Measurements from ENCODE around the gene SLX4.
"Not testable (repeated sequence)": the region's sequence is repeated elsewhere in the genome, so short reads cannot be mapped to it uniquely, and the experiment has no call there.

The SLX4 gene

DNA sequence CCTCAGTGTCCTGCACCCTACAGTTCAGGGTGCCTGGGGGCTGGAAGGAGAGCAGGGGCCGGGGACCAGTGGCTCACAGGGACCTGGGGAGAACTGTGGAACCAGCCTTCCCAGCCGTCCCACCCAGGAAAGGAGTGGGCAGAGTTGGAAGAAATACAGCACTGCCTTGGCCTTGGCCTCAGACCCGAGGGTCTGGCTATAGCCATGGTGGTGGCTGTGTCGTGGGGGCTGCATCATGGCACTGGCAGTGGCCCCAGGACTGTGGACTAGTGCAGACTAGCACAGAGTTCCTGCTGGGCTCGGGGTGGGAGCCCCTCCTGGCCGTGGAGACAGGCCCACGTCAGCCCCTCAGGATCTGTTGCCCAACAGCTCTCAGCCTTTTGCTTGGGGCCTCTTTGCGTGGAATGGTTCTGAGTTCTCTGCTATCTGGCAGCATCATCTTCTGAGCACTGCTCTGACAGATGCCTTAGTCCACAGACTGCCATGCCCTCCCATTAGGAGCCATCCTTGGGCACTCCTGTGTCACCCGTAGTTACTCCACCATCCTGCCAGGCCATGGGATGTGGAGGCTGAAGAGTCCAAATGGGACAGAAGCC, 30.5 kb upstream of the SLX4 start:
- no peak for DNase-seq

- DNase-seq: no peak
These were observed 29.5 kb upstream of the SLX4 start for GRCh38 chr16:3640632-3641501.

DNA sequence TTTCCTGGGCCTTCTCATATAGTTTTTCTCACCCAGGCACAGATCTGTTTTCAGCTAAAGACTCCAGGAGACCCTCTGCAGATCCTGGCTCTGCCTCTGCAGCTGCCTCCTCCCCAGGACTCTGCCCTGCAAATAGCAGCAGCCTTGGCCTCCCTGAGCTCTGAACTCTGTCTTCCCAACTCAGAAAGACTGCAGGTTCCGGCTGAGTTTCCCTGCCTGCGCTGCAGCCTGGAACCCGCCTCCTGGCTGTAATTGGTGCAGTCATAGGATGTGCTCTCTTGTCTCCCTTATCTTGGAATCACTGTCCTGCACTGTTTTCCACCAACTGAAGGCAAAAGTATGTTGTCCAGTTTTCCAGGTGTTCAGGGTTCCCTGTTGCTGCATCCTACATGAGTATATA, 28.8 kb upstream of the SLX4 start:
- no peak for DNase-seq

- DNase-seq: no peak
These were observed 27.7 kb upstream of the SLX4 start for GRCh38 chr16:3638916-3639644.

DNA sequence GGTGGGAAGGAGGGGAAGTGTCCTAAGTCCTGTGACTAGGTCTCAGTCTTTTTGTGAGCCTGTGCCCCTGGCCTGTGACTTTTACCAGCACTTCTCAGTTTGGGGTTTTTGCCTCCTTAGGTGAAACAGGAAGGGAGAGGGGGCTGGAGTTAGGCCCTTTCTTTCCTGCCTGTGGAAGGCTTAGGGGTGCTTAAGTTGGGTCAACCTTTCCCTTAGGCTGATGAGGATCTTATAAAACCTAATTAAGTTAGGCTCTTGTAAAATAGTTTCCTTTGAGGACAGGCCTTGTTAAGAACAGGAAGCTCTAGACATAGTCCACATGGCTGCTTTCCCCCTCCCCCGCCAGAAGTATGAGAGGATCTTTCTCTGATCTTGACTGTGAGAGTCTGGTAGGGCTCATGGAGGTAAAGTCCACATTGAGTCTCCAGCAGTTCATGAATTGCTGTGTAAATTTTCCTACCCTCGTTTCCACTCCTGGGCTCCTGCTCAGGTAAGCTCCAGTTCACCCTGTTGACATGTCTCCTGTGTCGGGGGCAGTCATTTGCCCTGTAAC, 26.0 kb upstream of the SLX4 start:
- no peak for DNase-seq

- DNase-seq: no peak
These were observed 14.7 kb upstream of the SLX4 start for GRCh38 chr16:3625911-3626732.

DNA sequence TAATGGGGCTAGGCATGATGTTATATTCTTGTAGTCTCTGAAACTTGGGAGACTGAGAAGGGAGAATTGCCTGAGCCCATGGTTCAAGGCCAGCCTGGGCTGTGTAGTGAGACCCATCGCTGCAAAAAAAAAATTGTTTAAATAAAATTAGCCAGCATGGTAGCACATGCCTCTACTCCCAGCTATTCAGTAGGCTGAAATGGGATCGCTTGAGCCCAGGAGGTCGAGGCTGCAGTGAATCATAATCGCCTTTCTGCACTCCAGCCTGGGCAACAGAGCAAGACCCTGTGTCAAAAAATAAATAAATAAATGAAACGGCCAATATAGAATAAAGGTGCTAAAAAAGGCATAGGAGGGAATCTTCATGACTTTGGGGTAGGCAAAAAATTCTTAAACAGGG, 13.9 kb upstream of the SLX4 start:
- no peak for DNase-seq

GRCh38 chr16:3623642-3624041, 12.2 kb upstream of the SLX4 start:
- DNase-seq: no peak

DNA sequence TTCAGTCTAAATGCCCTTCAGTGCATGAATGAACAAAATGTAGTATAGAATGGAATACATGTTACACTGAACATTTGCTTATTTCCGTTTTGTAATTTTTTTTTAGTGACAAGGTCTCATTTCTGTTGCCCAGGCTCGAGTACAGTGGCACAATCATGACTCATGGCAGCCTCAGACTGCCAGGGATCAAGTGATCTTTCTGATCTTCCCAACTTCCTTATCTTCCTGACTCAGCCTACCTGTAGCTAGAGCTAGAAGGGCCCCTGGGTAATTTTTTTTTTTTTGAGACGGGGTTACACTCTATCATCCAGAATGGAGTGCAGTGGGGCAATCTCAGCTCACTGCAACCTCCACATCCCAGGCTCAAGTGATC, 7.3 kb upstream of the SLX4 start:
- no peak for DNase-seq

DNA sequence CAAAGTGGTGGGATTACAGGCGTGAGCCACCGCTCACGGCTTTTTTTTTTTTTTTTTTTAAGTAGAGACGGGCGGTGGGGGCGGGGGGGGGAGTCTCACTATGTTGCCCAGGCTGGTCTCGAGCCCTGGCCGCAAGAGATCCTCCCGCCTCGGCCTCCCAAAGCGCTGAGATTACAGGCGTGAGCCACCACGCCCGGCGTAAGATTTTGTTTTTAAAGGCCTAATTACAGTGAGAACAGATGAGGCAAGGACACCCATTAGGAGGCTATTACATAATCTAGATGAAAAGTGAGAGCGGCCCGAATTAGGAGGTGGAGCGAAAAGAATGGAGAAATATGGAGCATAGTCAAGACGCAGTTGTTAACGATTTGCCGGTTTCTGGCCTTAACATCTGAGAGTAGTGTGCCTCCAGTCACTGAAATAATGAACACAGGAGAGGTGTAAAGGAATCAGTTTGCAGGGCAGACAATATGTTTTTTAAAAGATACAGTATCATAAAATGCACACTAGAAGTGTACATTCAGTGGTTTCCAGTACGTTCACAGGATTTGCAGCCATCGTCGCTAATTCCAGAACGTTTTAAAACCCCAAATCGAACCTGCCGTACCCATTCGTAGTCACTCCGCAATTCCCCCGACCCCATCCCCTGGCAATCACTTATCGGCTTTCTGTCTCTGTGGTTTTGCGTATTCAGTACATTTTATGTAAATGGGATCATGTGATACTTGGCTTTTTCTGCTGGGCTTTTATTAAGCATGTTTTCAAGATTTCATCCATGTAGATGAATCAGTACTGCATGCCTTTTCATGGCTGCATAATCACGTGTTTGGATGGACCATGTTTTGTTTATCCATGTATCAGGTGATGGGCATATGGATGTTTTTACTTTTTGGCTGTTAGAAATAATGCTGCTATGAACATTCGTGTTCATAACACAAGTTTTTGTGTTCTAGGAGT, 1.4 kb upstream of the SLX4 start:
- DNase-seq: no peak

DNA sequence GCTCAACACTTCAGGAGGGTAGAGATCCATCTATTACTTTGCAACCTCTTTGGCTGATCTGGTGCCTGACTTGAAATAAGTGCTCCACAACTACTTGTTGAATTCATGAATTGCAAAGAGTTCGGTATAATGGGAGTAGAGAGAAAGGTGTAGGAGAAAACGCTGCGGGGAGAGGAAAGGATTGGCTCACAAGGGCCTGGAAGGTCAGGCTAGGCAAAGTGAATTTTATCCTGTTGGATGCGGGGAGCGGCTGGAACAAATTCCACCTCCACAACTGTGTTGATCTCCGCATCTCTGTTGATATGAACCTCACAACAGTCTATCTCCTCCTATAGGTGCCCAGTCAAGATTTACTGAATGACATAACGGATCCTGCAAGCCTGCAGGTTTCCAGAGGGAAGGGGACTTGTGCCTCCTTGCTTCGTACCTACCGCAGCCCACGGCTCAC, 684 bp downstream of the SLX4 start:
- no peak for DNase-seq

DNA sequence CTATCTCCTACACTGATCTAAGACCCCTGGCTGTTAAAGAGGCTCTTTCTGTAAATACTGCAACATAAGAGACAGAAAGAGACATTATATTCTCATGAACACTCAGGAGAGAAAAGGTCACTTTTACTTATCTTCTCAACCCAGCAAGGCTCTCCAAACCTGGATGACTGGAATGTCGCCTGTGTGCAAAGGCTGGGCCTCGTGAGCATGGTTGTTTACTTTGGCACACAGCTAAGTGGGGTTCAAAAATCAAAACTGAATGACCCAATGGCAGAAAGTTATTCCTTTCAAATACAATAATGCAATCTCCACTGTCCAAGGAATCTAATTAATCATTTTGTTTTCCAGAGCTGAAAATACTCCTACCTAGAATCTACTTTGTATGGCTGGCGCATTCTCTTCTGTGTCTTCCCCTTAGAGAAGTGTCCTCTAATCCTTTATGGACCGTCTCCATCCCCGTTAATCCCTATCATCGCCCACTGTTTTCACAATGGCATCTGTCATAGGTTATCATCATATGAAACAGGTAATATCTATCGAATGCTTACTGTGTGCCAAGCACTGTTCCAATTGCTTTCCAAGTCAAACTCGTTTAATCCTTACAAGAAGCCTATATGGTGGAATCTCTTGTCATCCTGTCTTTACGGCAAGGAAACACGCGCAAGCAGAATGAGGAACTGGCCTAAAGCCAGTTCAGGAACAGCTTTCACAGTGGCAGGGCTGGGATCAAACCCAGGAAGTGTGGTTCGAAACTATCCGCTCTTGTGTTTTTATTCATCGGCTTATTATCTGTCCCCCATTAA, 1.3 kb downstream of the SLX4 start:
- no peak for DNase-seq

DNA sequence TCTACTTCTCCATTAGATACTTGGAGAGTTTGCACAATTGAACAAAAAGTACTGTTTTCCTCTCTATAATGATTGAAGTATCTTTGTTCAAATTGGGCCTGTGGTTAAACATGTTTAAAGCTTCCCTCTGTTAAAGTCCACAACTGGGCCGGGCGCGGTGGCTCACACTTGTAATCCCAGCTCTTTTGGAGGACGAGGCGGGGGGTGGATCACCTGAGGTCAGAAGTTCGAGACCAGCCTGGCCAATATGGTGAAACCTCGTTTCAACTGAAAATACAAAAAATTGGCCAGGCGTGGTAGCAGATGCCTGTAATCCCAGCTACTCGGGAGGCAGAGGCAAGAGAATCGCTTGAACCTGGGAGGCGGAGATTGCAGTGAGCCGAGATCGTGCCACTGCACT, 2.4 kb downstream of the SLX4 start:
- DNase-seq: not testable (repeated sequence)

DNA sequence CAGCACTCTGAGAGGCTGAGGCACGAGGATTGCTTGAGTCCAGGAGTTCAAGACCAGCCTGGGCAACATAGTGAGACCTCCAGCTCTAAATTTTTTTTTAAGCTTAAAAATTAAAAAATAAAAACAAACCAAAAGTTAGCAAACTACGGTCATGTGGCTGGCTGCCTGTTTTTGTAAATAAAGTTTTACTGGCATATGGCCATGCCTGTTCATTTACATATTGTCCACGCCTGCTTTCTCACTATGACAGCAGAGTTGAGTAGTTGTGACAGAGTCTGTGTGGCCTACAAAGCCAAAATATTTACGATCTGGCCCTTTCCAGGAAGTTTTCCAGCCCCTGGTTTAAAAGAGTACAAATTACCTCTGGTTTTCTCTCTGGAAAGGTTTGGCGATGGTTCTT, 3.3 kb downstream of the SLX4 start:
- no peak for DNase-seq

DNA sequence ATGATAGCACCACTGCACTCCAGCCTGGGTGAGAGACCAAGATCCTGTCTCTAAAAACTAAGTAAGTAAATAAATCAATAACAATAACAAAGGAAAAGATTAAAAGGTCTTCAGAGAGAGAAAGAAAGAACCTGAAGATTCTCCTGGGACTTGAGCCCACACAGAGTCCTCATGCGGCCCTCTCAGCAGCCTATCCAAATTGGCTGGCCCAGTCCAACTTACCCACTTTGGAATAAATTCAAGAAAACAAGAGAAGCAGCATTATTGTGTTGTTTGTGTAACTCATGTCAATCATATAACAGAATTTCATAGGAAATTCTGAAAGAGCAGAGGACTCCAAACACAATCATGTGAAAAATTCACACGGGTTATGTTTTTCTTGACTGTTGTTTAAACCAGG, 3.8 kb downstream of the SLX4 start:
- DNase-seq: no peak

DNA sequence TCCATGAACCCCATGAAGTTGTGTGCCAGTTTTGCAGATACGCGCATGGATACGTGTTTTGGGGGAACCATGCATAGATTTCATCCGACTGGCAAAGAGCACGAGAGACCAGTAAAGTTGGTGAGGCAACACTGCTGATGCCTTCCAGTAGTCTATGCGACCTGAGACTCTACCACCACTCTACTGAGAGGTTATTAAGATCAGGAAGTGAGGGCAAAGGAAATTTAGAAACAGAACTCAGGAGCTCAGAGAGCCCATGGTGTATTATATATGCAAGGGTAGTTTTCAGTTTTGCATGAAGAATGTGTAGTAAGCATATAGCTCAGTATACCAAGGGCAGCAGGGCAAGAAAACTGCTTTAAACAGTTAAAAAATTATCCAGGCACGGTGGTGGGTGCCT, 4.2 kb downstream of the SLX4 start:
- no peak for DNase-seq

DNA sequence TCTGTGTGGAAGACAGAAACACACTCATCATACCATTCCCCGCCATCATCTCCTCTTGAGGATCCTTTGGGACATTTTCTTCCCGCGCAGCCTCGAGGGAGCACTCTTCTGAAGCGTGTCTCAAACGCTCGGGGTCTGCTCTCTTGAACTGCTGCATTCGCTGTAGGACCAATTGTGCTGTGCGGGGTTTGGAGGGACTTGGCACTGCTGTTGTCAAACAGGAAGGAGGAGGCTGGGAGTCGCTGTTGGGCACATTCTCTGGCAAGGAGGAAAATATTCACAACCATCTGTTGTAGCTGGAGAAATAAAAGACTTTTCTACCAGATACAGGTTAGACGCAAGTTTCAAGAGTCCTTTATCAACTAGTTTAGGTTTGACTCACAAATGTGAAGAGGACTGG, 5.0 kb downstream of the SLX4 start:
- no peak for DNase-seq

DNA sequence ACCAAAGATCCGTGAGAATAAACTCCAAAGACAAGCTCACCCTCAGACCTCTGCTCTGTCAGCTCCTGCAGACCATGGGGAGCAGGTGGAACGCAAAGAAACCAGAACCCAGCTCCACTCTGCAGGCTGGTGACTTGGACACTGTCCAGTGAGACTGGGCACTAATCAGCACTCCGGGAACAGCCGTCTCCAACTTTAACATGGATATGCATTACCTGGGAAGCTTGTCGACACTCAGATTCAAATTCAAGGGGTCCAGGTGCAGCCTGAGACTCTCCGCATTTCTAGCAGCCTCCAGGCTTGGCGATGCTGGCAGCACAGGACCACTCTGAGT, 9.1 kb downstream of the SLX4 start:
- no peak for DNase-seq

DNA sequence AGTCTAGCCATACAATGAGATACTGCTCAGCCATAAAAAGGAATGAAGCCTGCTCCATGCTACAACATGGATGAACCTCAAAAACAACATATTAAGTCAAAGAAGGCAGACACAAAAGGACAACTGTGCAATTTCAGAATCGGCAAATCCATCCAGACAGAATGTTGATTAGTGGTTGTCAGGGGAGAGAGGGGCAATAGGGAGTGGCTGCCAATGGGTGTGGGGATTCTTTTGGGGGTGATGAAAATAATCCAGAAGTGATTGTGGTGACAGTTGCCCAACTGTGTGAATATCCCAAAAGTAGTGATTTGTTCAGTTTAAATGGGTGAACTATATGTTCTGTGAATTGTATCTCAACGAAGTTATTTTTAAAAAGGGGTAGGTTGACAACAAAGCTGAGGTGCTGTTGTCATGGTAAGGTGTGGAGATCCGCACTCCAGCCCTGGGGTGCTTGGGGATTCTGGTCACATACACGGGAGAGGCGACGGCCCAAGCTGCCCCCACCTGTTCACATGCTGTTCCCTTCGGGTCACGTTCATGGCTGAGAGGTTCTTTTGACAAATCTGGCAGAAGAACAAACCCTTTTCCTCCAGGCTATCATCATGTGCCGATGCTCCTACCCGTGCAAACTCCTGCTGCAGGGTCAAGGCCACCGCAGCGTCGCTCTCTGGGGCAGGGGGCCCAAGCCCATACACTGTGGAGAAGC, 9.6 kb downstream of the SLX4 start:
- DNase-seq: no peak

GRCh38 chr16:3599922-3600321, 11.5 kb downstream of the SLX4 start:
- peak; percentile 5 for DNase-seq
